H9 (cell line): ENCODE results near the gene KAZN. TPM values are rescaled to one million over a fixed set of nuclear protein-coding genes. Genes with fewer than 3 reads are reported as not detected.

Experiments
- DNase-seq: peaks from one replicate; pipeline ENCODE4 v3.0.0-alpha.2; 2017
- H2AFZ ChIP-seq: one replicate; pipeline ENCODE4 v1.6.1; 2013; ENCODE audit warnings: mild to moderate bottlenecking, low read length, control low read depth, moderate library complexity
- H2AK5ac ChIP-seq: 2 replicates; pipeline ENCODE4 v1.6.1; 2013; ENCODE audit warnings: low read length, control low read depth, mixed read lengths; ENCODE audit not compliant: insufficient read length
- H2BK120ac ChIP-seq: one replicate; pipeline ENCODE4 v1.6.1; 2013; ENCODE audit warnings: low read depth, mild to moderate bottlenecking, low read length, control low read depth, inconsistent platforms; ENCODE audit not compliant: poor library complexity, severe bottlenecking
- H2BK12ac ChIP-seq: 2 replicates; pipeline ENCODE4 v1.6.1; 2013; ENCODE audit warnings: low read length, control low read depth, mixed read lengths, low read depth; ENCODE audit not compliant: insufficient read length
- H2BK15ac ChIP-seq: 2 replicates; pipeline ENCODE4 v1.6.1; 2013; ENCODE audit warnings: low read depth, low read length, control low read depth
- H2BK20ac ChIP-seq: one replicate; pipeline ENCODE4 v1.6.1; 2013; ENCODE audit warnings: low read depth, mild to moderate bottlenecking, low read length, control low read depth, inconsistent platforms; ENCODE audit not compliant: poor library complexity, severe bottlenecking
- H2BK5ac ChIP-seq: 2 replicates; pipeline ENCODE4 v1.6.1; 2013; ENCODE audit warnings: low read length, control low read depth, mixed read lengths; ENCODE audit not compliant: insufficient read length
- H3K14ac ChIP-seq: 2 replicates; pipeline ENCODE4 v1.6.1; 2013; ENCODE audit warnings: low read length, control low read depth; ENCODE audit not compliant: insufficient read depth
- H3K18ac ChIP-seq: 2 replicates; pipeline ENCODE4 v1.6.1; 2013; ENCODE audit warnings: low read depth, mild to moderate bottlenecking, mixed read lengths, low read length, control low read depth; ENCODE audit not compliant: insufficient read length
- H3K23ac ChIP-seq: 2 replicates; pipeline ENCODE4 v1.6.1; 2013; ENCODE audit warnings: low read length, control low read depth, mixed read lengths, low read depth; ENCODE audit not compliant: insufficient read length
- H3K23me2 ChIP-seq: 2 replicates; pipeline ENCODE4 v1.6.1; 2013; ENCODE audit warnings: low read depth, mild to moderate bottlenecking, mixed read lengths, low read length, control low read depth; ENCODE audit not compliant: insufficient read length, poor library complexity, severe bottlenecking
- H3K27ac ChIP-seq: 2 replicates; pipeline ENCODE4 v1.5.1; 2013; ENCODE audit warnings: low read length, control low read depth, mixed read lengths, low read depth; ENCODE audit not compliant: insufficient read length
- H3K27me3 ChIP-seq: 2 replicates; pipeline ENCODE4 v1.6.1; 2013; ENCODE audit warnings: low read length, control low read depth, inconsistent platforms; ENCODE audit not compliant: insufficient read depth
- H3K4ac ChIP-seq: 2 replicates; pipeline ENCODE4 v1.6.1; 2013; ENCODE audit warnings: low read depth, mild to moderate bottlenecking, control low read depth, inconsistent platforms, low read length, moderate library complexity
- H3K4me1 ChIP-seq: 2 replicates; pipeline ENCODE4 v1.6.1; 2013; ENCODE audit warnings: low read length, control low read depth, inconsistent platforms; ENCODE audit not compliant: insufficient read depth
- H3K4me2 ChIP-seq: 2 replicates; pipeline ENCODE4 v1.6.1; 2013; ENCODE audit warnings: low read length, control low read depth, mixed read lengths; ENCODE audit not compliant: insufficient read length, insufficient read depth
- H3K56ac ChIP-seq: 2 replicates; pipeline ENCODE4 v1.6.1; 2013; ENCODE audit warnings: low read depth, mild to moderate bottlenecking, mixed read lengths, low read length, control low read depth; ENCODE audit not compliant: insufficient read length
- H3K79me1 ChIP-seq: 2 replicates; pipeline ENCODE4 v1.6.1; 2013; ENCODE audit warnings: low read depth, mild to moderate bottlenecking, moderate library complexity, low read length, control low read depth, inconsistent platforms; ENCODE audit not compliant: insufficient read depth, poor library complexity, severe bottlenecking
- H3K79me2 ChIP-seq: 2 replicates; pipeline ENCODE4 v1.6.1; 2013; ENCODE audit warnings: low read length, control low read depth, inconsistent platforms; ENCODE audit not compliant: insufficient read depth
- H3K9ac ChIP-seq: 2 replicates; pipeline ENCODE4 v1.6.1; 2013; ENCODE audit warnings: low read length, control low read depth, mixed read lengths; ENCODE audit not compliant: insufficient read length; ENCODE audit errors: extremely low read depth
- H3K9me3 ChIP-seq: one replicate; pipeline ENCODE4 v1.6.1; 2013; ENCODE audit warnings: low read depth, low read length, inconsistent platforms; ENCODE audit not compliant: control insufficient read depth
- H3T11ph ChIP-seq: one replicate; pipeline ENCODE4 v1.6.1; 2013; ENCODE audit warnings: mild to moderate bottlenecking, low read length, control low read depth, inconsistent platforms
- H4K20me1 ChIP-seq: one replicate; pipeline ENCODE4 v1.6.1; 2013; ENCODE audit not compliant: control insufficient read depth, insufficient read length, insufficient read depth
- H4K5ac ChIP-seq: 2 replicates; pipeline ENCODE4 v1.6.1; 2013; ENCODE audit warnings: low read depth, mild to moderate bottlenecking, mixed read lengths, low read length, control low read depth; ENCODE audit not compliant: insufficient read length
- H4K8ac ChIP-seq: replicated peaks from 2 replicates; pipeline ENCODE4 v1.6.1; 2013; ENCODE audit warnings: low read length, control low read depth, mixed read lengths, low read depth; ENCODE audit not compliant: insufficient read length
- H4K91ac ChIP-seq: 2 replicates; pipeline ENCODE4 v1.6.1; 2013; ENCODE audit warnings: low read depth, mild to moderate bottlenecking, moderate library complexity, mixed read lengths, low read length, control low read depth; ENCODE audit not compliant: insufficient read length
- H3K27ac Mint-ChIP-seq, 3 experiments: 2 replicates in 2 of 3; 3 replicates in 1 of 3; pipeline ENCODE4 v1.8.0; 2020 to 2021; ENCODE audit warnings: mixed read lengths in 3 of 3, mild to moderate bottlenecking in 1 of 3, moderate library complexity in 1 of 3
- H3K27me3 Mint-ChIP-seq: 2 replicates; pipeline ENCODE4 v1.8.0; 2021; ENCODE audit warnings: low read depth, mild to moderate bottlenecking, moderate library complexity, mixed read lengths
- H3K36me3 Mint-ChIP-seq, 3 experiments: 2 replicates in 2 of 3; 3 replicates in 1 of 3; pipeline ENCODE4 v1.8.0; 2020 to 2021; ENCODE audit warnings: low read depth in 3 of 3, mixed read lengths in 3 of 3; ENCODE audit not compliant: insufficient read depth in 1 of 3
- H3K4me1 Mint-ChIP-seq, 2 experiments: 2 replicates each; pipeline ENCODE4 v1.8.0; 2020; ENCODE audit warnings: mixed read lengths in 2 of 2
- H3K4me3 Mint-ChIP-seq, 2 experiments: 2 replicates in 1 of 2; 3 replicates in 1 of 2; pipeline ENCODE4 v1.8.0; 2020 to 2021; ENCODE audit warnings: mild to moderate bottlenecking in 2 of 2, mixed read lengths in 2 of 2, moderate library complexity in 1 of 2
- H3K9me3 Mint-ChIP-seq, 2 experiments: 2 replicates in 1 of 2; 3 replicates in 1 of 2; pipeline ENCODE4 v1.8.0; 2020; ENCODE audit warnings: mild to moderate bottlenecking in 2 of 2, mixed read lengths in 2 of 2, moderate library complexity in 1 of 2
- WGBS: extraction: QIAGEN DNeasy Blood & Tissue Kit; methylation state at CpG from one replicate; pipeline ENCODE4 v1.1.7; 2013; ENCODE audit warnings: missing lambda C conversion rate, low lambda C conversion rate, mixed read lengths; ENCODE audit not compliant: insufficient read length; ENCODE audit errors: extremely low coverage; 5-methylcytosine and 5-hydroxymethylcytosine counted together
- total RNA-seq: library from RNA; stranded (reverse); gene quantifications from 2 replicates; pipeline ENCODE4 v1.2.1, GENCODE V29; 2021
- TF ChIP-seq, protein P1 (sequence below): fragments of 200-600 bp; sonication (generic); conservative IDR thresholded peaks from 3 replicates; pipeline ENCODE4 v1.8.0; 2021; ENCODE audit warnings: antibody characterized with exemption, mild to moderate bottlenecking

KAZN gene
- total RNA-seq, 1 experiment from 2014 or later, result 7.6 TPM

DNA sequence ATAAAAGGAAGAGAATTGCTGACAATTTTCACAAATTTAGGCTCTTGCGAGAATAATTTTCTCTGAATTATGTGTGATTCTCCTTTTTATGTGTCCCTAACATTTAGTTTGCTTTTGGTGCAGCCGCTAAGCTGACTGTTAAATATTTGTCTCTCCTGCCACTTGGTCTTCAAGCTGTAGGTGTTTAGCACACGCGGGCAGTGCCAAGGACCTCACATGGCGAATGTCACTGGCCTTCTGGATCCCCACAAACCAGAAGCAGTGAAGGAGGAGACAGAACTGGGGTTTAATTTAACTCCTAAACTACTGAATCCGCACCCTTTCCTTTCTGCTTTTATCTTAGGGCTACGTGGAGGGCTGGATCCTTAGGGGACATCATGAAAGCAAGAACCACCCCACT is 120.0 kb downstream of the KAZN start:
- peaks cover 9 to 14% of the 10 kb centered on the region in 2 experiments for H3K4me1 Mint-ChIP-seq
- no peak overlapping the region for H4K91ac ChIP-seq
- no CpG with 5 or more reads among the region's 7 CpGs for WGBS

More for the DNA sequence above, 120.0 kb downstream of the KAZN start:
- Mint-ChIP-seq H3K27ac (no peak overlapping the region), H3K27me3 (peaks cover 5% of the 10 kb centered on the region; the same call in 1 of the 2 replicates), H3K4me3 (no peak overlapping the region), H3K9me3 (no peaks in the 10 kb centered on the region), H3K36me3 (peaks cover 0 to 2% (median 0%) of the 10 kb centered on the region in 3 experiments; a peak in 1 of 7 replicates)
- H3T11ph ChIP-seq, result no peak overlapping the region
- H3K79me1 ChIP-seq, result no peaks in the 10 kb centered on the region
- H2BK12ac ChIP-seq, result no peak overlapping the region
- H4K20me1 ChIP-seq, result no peaks in the 10 kb centered on the region
- H3K9ac ChIP-seq, result no peak overlapping the region
- no peaks in the 10 kb centered on the region for H3K27me3 ChIP-seq
- no peak overlapping the region for H2BK5ac ChIP-seq
- DNase-seq, result no peak
- no peaks in the 10 kb centered on the region for H3K9me3 ChIP-seq
- TF ChIP-seq, protein P1, sequence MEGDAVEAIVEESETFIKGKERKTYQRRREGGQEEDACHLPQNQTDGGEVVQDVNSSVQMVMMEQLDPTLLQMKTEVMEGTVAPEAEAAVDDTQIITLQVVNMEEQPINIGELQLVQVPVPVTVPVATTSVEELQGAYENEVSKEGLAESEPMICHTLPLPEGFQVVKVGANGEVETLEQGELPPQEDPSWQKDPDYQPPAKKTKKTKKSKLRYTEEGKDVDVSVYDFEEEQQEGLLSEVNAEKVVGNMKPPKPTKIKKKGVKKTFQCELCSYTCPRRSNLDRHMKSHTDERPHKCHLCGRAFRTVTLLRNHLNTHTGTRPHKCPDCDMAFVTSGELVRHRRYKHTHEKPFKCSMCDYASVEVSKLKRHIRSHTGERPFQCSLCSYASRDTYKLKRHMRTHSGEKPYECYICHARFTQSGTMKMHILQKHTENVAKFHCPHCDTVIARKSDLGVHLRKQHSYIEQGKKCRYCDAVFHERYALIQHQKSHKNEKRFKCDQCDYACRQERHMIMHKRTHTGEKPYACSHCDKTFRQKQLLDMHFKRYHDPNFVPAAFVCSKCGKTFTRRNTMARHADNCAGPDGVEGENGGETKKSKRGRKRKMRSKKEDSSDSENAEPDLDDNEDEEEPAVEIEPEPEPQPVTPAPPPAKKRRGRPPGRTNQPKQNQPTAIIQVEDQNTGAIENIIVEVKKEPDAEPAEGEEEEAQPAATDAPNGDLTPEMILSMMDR, result no peak
- H4K8ac ChIP-seq, result no peak overlapping the region
- H3K4me1 ChIP-seq, result no peaks in the 10 kb centered on the region
- H2BK15ac ChIP-seq, result no peak overlapping the region
- H3K14ac ChIP-seq, result no peak overlapping the region
- no peak overlapping the region for H3K18ac ChIP-seq
- H4K5ac ChIP-seq, result no peak overlapping the region
- H3K4ac ChIP-seq, result no peak overlapping the region
- no peak overlapping the region for H2AFZ ChIP-seq
- H3K56ac ChIP-seq, result no peak overlapping the region
- no peak overlapping the region for H3K27ac ChIP-seq
- no peak overlapping the region for H3K4me2 ChIP-seq
- no peak overlapping the region for H2BK20ac ChIP-seq
- H2BK120ac ChIP-seq, result no peak overlapping the region
- no peaks in the 10 kb centered on the region for H3K23me2 ChIP-seq
- H3K79me2 ChIP-seq, result no peaks in the 10 kb centered on the region
- no peak overlapping the region for H2AK5ac ChIP-seq
- H3K23ac ChIP-seq, result no peak overlapping the region
